SKM-1 (cell line): Measurements from ENCODE around the gene GOT1.

Experiments used
- DNase-seq: peaks from one replicate; lab custom pipeline; 2025; ENCODE audit not compliant: unreplicated experiment; lab: John Stamatoyannopoulos, UW

Gene GOT1

DNA sequence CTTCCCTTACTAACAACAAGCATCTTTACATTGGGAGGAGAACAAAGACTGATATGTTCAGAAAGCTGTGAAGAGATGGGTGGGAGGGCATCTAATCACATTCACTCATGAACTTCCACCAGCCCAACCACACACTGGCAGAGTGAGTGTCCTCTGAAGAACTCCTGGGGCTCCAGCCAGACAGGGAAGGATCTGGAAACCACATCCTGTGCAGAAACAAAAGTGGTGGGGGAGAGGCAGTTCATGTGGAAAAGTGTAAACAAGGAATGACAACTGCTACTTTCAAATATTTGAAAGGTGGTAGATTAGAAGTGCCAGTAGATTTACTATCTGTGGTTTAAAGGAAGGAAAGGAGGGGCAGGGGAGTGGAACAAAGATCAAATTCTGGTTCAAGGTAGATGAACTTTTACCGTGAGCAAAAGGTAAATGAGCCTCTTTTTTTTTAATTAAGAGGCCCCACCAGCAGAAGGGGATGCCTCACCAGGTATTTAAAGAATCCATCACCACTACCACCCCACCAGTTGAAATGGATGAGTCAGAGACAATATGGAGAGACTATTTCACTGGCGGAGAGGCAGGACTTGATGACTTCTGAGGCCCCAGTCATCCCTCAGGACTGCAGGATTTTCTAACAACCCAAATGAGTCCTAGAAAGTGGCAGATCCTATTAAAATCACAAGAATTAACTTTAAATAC is 34.5 kb downstream of the GOT1 start:
- no peak for DNase-seq

DNA sequence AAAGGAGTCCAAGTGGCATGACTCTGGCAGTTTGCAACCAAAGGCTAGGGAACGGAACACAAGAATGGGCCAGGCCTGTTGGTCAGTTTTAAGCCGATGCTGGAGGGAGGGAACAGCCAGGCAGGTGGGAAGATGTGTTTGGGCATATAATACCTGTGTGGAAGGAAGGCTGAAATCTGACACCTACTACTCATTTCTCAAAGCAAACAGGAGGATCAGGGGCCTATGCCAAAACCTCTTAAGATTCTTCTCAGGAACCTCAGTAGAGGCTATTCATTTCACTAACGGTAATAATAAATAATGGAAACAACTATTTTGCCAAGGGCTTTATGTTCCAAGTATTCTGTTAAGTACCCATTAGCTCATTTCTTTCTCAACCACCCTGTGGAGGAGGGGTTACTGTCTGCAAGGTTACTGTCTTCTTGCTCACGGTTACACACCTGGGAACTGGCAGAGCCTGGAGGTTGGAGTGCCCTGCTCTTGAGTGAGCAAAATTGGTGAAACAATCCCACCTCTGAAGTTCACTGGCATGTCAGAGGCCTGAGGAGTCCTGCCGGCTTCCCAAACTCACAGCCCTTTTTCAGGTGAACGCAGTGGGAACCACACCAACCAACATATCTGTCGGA is 35.5 kb downstream of the GOT1 start:
- DNase-seq: no peak

DNA sequence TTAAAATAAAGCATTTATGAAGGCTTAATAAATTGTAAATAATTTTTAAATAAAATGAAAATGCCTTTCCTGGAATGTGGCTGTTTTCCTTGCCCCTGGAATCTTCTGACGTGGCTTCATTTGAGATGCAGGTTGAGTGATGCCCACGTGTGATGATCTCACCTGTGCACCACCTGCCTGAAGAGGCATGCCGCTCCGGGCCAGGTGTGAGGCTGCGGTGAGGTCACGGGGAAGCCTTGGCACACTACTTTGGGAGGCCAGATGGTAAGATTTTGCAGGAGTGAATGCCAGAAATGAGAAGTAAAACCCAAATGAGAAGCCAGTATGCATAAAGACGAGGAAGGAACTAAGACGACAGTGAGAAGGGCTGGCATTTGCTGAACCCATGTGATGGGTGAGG is 36.2 kb downstream of the GOT1 start:
- DNase-seq: no peak

DNA sequence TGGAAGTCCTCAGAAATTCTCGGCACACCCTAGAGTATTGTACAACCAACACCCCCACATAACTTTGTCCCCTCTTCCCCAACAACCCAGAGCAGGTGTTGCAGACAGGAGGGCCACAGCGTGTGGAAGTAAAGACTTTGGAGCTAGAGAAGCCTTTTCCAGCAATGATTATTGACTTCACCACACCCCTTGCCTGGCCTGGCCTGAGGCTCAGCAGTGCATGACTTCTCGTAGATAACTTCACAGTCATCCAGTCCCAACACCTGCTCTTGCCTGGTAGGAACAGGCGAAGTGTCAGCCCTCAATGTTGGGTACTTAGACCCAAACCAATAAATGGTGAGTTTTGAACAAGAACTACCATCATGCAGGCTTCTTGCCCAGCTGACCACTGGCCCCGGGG is 36.7 kb downstream of the GOT1 start:
- no peak for DNase-seq

DNA sequence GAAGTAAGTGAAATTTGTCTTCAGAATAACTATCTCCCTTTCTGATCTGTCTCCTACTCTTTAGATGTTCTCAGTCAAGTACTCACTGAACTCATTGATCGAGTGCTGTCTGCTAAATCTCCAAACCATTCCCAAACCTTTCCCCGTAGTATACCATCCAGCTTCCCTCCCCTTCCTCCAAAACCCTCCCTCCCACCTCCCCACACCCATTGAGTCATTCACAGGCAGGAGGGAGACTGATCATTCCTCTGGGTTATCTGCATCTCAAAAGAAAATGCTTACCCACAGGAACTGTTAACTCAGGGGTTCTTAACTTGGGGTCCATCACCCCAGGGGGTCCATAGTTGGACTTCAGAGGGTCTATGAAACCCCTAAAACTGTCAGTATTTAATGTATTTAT is 37.4 kb downstream of the GOT1 start:
- DNase-seq: no peak

DNA sequence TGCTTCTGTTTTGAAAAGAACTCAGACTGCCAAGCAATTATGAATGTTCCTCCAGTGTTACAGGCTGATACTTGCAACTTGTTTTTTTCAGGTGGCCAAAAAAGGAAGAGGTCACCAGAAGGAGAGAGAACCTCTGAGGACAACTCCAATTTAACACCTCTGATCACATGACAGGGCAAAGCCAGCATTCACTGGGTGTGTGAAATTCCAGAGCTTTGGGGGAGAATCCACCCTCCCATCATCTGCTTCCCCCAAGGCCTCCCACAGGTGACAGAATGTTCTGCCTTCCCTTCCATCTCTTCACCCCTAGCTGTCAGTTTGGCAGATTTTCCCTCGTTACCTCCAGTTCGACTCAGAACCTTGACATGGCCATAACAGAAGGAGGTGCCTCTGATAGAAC is 39.1 kb downstream of the GOT1 start:
- no peak for DNase-seq

DNA sequence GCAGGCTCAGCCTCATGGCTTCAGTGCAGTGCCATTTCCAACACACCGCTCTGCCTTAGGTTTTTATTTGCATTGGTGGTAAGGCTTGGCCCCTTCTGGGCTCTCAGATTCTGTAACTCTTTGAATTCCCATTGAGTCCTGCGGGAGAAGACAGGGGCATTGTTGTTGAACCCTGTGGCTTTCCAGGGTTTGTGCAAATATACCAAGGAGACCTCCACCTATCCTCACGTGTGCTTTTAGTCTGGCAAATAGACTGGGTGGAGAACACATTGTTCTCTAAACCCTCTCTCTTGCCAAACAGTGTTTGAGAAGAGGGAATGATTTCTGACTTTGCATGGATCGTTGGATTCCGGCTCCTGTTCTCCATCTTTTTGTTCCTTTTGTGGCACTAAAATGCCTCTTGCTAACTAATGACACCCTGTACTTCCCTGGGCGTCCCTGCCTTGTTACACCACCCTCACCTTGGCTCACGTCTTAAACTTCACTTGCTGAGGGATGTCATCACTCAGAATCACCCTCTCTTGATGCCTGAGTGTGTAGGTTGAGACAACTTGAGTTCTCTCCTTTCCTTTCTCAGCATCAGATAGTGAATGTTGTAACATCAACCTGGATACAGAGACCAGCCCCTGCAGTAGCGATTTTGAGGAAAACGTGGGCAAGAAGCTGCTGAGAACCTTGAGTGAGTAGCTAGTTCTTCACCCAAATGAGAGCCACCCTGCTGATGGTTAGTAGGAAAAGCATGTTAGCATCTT is 40.5 kb downstream of the GOT1 start:
- DNase-seq: no peak

DNA sequence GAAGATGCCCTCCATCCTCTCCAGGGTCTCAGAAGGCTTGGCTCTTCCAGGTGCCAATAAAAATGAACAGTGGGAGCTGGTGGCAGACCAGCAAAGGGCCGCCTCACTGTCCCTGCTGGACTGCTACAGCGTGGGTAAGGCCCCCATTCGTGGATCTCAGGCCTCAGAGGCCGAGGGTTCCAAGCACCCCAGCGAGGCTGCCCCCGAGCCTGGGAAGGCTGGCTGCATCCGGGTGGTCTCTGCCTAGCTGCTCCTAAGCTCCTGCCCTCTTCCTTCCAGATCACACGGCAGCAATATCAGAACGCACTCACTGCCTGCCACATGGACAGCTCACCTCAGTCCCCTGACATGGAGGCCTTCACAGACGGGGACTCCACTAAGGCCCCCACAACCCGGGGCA is 42.9 kb downstream of the GOT1 start:
- DNase-seq: no peak

DNA sequence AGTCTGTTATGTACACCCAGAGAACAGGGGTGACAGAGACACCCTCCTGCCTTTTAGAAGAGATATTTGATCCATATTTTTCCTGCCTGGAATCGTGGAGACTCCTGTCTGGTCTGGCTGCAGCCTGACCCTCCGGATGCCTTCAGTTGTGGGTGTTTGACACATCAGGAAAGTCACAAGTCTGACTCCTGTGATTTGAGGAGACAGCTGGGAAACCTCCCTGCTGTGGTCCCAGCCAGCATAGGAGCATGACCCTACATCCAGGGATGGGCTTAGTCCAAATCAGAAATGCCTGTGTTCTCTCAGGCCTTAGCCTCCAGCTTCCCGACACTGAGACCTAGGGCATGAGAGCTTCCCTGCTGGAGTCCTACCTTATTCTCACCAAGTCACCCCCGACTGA is 43.4 kb downstream of the GOT1 start:
- DNase-seq: no peak

DNA sequence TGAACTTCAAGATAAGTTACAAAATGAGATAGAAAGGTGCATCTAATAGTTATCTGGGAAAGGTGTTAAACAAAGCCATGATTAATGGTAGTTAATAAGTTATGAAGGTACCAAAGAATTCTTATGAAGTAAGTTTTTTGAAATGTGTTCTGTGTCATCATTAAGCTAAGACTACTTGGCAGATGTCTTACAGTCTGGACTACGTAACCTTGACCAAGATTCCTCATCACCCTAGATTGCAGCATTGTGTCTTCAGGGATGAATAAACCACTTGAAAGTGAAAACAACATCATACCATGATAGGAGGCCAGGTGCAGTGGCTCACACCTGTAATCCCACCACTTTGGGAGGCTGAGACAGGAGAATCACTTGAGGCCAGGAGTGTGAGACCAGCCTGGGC is 48.2 kb downstream of the GOT1 start:
- DNase-seq: no peak

DNA sequence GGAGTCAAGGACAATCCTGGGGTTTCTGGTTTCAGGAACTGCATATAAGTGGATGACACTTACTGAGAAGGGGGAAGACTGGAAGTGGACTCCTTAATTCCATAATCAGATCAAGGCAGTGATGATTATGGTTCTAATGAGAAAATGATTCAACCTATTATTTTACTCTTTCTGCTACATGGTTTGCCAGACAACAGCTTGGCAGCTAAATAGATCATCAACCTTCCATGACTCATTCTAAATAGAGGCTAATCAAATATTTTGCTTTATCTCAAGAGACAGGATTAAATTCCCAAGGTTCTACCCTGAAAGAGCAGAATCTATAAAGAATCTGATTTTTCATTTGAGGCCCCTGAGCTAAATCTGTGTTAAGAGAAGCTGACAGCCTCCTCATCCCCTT is 55.0 kb downstream of the GOT1 start:
- DNase-seq: no peak

DNA sequence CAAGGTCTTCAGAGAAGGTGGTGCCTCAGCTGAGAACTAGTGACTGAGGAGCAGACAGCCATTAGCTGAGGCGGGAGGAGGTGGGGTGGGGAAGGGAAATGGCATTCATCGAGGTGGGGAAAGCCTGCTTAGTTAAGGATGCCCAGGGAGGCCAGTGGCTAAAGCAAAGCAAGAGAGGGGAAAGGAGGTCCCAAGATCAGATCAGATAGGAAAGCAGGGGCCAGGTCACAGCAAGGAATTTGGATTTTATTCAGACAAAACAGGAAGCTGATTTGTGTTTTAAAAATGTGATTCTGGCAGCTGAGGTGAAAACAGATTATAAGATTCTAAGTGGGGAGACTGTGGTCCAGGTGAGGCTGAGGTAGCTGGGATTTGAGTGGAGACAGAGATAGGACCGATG is 55.5 kb downstream of the GOT1 start:
- no peak for DNase-seq

DNA sequence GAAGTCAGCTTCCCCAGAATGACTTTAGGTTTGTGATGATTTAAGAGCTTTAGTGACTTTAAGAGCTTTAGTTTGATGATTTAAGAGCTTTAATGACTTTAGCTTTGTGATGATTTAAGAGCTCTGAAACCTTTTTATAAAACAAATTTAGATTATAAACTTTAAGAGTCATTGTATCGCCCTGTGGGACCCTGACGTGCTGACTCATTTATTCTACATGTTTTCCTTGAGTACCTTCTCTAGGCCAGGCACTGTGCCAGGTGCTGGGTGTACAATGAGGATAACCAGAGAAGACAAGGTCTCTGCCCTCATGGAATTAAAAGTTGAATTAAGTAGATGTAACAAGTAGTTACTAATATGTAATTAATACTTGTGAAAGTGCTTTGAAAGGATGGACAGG is 55.9 kb downstream of the GOT1 start:
- no peak for DNase-seq

DNA sequence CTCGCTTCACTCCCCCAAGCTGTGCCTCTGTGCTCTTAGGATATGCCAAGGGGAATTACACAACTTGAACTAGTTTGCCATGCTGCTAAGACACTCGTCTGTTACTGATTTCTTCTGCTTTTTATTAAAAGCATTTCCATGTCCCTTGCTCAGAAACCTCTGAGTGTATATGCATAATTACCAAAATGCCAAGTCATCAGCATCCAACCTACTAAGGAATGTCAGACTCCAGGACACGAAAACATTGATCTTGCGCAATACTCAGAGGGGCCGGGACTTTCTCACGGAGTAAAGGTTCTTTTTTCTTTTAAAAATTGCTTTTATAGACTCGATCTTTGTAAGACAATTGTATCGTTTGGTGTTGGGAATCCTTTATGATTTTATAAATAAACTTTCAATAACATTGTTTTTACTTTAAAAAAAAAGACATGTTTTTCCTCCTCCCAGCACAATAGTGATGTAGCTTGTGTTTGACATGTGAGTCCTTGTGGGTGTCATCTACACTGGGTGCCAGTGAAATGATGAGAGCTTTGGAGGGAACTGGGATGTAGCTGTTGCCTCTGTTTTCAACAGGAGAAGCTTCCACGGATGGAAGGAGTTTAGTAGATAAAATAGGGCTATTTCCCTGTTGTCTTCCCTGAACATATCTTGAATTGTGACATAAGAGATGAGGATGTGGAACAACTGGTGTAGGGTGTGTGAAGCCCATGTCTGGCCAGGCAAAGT is 57.7 kb downstream of the GOT1 start:
- no peak for DNase-seq

DNA sequence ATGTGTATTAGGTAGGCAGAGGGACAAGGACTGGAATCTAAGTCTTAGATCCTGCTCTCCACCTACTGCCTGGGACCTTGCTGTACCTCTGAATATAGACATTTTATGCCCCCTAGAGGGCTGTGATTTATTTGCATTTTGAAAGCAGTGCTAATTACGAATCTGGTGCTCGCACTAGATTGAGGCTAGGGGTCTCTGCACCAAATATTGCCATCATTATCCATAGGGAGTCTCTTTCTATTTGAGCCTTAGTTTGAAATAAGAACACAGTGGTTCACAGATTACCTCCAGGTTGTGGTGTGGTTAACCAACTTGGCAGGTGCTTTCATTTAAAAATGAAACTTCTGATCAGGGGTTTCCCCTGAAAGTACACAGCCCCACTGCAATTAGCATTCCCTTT is 59.4 kb downstream of the GOT1 start:
- DNase-seq: no peak

DNA sequence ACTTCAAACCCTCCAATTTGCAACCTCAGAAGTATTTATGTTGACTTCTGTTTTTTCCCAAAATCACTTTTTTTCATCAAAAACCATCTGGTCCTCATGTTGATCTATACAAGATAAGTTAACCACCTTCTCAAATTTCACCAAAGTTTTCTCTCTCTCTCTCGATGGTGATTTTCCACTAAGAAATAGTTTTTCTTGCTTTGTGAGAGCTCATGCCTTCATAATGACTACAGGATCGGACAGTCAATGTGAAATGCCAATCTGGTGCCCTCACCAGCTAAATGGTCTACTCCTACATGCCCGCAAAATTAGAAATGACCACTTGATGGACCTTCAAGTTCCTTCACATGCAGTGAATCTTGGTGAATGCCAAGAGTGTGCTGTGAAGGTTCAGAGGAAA is 60.9 kb downstream of the GOT1 start:
- DNase-seq: no peak

DNA sequence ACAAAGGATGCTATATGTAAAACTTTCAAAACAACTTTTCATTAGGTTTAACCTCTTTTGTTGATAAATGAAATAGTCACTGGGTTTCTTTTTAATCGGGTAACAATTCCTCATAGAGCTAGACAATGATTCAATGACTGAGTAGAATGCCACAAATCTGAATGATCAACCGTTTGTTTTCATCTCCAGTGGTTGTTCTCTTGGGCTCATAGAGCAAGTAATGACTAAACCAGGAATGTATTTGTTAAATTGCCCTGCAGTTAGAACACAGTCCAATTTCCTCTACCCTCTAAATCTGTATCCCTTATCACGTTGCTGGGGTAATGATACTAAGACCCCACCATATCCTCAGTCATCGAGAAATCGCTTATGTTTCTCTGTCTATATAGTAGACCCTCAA is 61.3 kb downstream of the GOT1 start:
- no peak for DNase-seq

DNA sequence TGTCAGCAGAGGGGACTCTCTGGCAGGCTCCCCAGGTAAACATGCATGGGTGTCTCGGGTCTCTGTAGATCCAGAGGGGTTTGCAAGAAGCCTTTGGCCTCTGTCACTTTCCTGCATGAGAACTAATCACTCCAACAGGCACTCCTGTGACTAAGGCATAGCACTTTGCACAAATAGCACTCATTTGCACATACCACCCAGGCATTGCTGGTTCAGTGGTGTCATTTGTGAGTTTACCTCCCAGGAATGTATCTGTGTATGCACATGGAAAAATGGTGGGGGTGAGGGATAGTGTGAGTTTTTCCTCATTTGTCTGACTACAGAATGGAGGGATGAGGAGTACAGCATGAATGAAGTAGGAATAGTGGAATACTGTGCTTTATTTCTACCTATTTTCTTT is 61.8 kb downstream of the GOT1 start:
- DNase-seq: no peak

DNA sequence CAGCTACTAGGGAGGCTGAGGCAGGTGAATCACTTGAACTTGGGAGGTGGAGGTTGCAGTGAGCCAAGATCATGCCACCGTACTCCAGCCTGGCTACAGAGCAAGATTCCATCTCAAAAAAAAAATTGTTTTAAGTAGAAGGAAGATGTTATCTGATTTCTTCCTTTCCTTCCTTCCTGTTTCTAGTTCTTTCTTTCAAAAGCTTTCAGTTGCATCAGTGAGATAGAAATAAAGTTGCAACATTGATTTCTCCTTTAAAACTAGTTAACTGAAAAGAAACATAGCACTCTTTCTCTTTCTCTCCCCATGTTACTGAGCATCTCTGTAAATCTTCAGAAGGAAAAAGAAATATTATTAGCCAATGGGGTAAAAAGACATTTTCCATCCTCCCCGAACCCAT is 63.8 kb downstream of the GOT1 start:
- no peak for DNase-seq

DNA sequence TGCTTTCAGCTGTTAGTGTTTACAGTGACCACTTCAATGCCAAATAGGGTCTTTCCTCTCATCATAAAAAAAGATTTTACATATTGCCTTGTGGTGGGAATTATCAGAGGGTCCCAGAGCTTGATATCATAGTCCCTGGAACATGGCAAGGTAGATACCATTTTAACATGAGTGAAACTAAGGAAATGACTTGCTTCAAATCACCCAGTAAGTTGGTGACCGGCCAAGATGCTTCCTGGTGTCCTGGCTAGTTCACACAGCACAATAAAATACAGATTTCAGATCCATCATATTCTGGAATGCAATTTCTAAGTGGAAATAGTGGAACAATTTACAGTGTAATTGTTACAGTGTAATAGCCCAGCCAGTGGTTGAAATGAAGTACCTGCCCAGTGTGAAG is 64.7 kb downstream of the GOT1 start:
- DNase-seq: no peak

DNA sequence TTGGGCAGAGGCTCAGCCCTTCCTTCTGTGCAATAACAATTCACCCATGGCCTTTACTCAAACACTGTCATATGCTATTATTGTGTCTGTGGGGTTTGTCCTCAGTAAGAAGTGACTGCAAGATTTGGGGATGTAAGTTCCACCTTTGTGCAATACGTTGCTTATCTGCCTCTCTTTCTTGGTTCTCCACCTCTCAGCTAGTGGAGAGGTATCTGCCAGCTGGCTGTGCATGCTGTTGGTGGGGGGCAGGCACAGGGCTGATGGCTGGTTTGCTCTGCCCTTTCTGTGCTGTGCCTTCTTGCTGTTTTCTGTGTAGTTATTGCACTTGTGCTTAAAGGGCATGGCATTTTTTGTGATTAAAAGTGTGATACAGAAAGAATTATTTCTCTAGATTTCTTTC is 65.1 kb downstream of the GOT1 start:
- DNase-seq: no peak

DNA sequence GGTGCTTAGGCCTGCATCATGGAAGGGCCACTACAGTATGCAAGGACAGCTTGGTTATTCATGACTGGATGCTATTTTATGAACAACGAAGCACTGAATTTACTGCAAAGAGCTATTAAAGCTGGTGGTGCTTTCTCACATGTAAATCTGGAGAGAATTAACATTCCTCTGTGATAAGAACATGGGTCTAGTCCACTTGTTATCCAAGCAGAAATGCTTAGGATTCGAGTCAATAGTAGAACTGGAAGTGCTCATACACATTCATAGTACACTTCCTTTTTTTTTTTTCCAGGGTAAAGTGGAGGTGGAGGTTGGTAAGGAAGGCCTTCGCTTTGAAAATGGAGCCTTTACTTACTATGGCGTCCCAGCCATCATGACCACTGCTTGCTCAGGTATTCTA is 66.3 kb downstream of the GOT1 start:
- no peak for DNase-seq
